ENCODE data around the gene RPS6KA2.
A peak's percentile ranks its signal among the peaks of the same experiment; 100 is the strongest.

The RPS6KA2 gene

DNA sequence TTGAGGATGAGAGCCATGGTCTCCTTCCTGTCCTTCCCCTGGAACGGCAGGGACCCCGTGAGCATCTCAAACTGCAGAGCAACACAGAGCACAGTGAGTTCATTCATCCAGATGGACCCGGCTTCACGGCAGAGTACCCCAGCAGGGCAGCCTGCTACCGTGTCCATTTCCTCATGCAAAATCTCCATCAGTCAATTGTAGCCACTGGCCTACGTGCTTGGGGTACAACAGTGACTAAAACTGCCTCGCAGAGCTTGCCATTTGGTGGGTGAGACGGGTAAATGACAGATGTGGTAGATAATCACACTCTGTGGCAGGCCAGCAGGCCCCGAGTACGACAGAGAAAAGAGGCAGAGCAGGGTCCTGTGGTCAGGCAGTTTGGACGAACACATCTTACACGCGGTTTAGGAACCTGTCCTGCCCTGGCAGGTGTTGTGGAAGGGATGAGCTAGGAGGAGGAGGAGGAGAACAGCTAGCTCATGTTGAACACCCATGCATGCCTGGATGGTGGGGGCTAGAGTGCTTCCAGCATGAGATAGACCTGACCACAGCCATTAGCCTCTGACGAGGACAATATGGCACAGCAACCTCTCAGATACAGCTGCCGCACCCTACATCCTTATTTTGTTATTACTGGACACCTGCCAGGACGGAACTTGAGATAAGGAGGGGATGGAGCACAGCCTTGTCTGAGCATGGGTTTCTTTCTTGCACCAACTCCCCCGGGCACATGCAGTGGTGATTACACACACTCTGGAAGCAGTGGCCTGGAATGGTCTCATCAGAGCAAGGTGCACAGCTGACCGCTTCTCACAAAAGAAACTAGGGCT is 136.2 kb downstream of the RPS6KA2 start:
- Histone ChIP-seq H3K27me3 (ENCODE audit: control insufficient read depth, insufficient read depth, low read length) (no peaks in the 10 kb centered on the region), H3K4me1 (ENCODE audit: control insufficient read depth, insufficient read depth, low read length) (peaks cover 9% of the 10 kb centered on the region), H3K36me3 (ENCODE audit: control insufficient read depth, insufficient read depth, low read length) (no peaks in the 10 kb centered on the region), H3K9ac (ENCODE audit: low read length) (no peak overlapping the region), H3K4me3 (ENCODE audit: low read length) (no peak overlapping the region), H3K9me3 (ENCODE audit: control insufficient read depth, low read length) (peaks cover 4% of the 10 kb centered on the region)

- Histone ChIP-seq H3K9ac (ENCODE audit: low read length) (no peak overlapping the region), H3K9me3 (ENCODE audit: control insufficient read depth, low read length) (peaks cover 4% of the 10 kb centered on the region), H3K4me1 (ENCODE audit: control insufficient read depth, insufficient read depth, low read length) (peaks cover 9% of the 10 kb centered on the region), H3K4me3 (ENCODE audit: low read length) (no peak overlapping the region), H3K36me3 (ENCODE audit: control insufficient read depth, insufficient read depth, low read length) (no peaks in the 10 kb centered on the region), H3K27me3 (ENCODE audit: control insufficient read depth, insufficient read depth, low read length) (no peaks in the 10 kb centered on the region)
Measured at GRCh38 chr6:166489301-166490155, 137.5 kb downstream of the RPS6KA2 start.

DNA sequence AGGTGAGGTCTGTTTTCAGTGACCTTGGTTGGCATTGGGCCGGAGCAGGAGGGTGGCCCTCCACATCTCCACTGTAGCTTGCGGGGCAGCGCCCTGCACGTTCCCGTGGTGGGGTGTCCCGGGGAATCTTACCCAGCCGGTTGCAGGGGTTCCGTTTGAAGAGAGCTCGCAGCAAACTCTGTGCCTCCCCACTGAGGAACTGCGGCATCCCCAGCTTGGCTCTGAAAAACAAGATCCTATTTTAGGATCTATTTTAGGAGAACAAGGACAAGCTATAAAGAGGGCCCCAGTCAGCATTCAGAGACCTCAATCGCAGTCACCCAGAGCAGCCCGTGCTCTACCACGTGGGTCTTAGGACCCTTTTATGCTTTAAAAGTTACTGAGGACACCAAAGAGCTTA is 138.3 kb downstream of the RPS6KA2 start:
- H3K27me3 ChIP-seq (ENCODE audit: control insufficient read depth, insufficient read depth, low read length), result no peaks in the 10 kb centered on the region
- H3K4me3 ChIP-seq (ENCODE audit: low read length), result no peak overlapping the region
- H3K9me3 ChIP-seq (ENCODE audit: control insufficient read depth, low read length), result peaks cover 4% of the 10 kb centered on the region
- H3K9ac ChIP-seq (ENCODE audit: low read length), result peak overlapping the region; percentile 9
- H3K36me3 ChIP-seq (ENCODE audit: control insufficient read depth, insufficient read depth, low read length), result no peaks in the 10 kb centered on the region
- peaks cover 9% of the 10 kb centered on the region for H3K4me1 ChIP-seq (ENCODE audit: control insufficient read depth, insufficient read depth, low read length)

GRCh38 chr6:166488076-166488685 is 138.9 kb downstream of the RPS6KA2 start:
- Histone ChIP-seq H3K9ac (ENCODE audit: low read length) (peak overlapping the region; percentile 9), H3K4me3 (ENCODE audit: low read length) (no peak overlapping the region), H3K4me1 (ENCODE audit: control insufficient read depth, insufficient read depth, low read length) (peaks cover 9% of the 10 kb centered on the region), H3K27me3 (ENCODE audit: control insufficient read depth, insufficient read depth, low read length) (no peaks in the 10 kb centered on the region), H3K36me3 (ENCODE audit: control insufficient read depth, insufficient read depth, low read length) (no peaks in the 10 kb centered on the region), H3K9me3 (ENCODE audit: control insufficient read depth, low read length) (peaks cover 4% of the 10 kb centered on the region)

- Histone ChIP-seq H3K4me3 (ENCODE audit: low read length) (no peak overlapping the region), H3K9me3 (ENCODE audit: control insufficient read depth, low read length) (peaks cover 4% of the 10 kb centered on the region), H3K9ac (ENCODE audit: low read length) (no peak overlapping the region), H3K27me3 (ENCODE audit: control insufficient read depth, insufficient read depth, low read length) (no peaks in the 10 kb centered on the region), H3K4me1 (ENCODE audit: control insufficient read depth, insufficient read depth, low read length) (peaks cover 9% of the 10 kb centered on the region), H3K36me3 (ENCODE audit: control insufficient read depth, insufficient read depth, low read length) (no peaks in the 10 kb centered on the region)
Measured at GRCh38 chr6:166487148-166487547, 139.9 kb downstream of the RPS6KA2 start.

- Histone ChIP-seq H3K9ac (ENCODE audit: low read length) (no peak overlapping the region), H3K27me3 (ENCODE audit: control insufficient read depth, insufficient read depth, low read length) (no peaks in the 10 kb centered on the region), H3K4me1 (ENCODE audit: control insufficient read depth, insufficient read depth, low read length) (peaks cover 9% of the 10 kb centered on the region), H3K4me3 (ENCODE audit: low read length) (no peak overlapping the region), H3K36me3 (ENCODE audit: control insufficient read depth, insufficient read depth, low read length) (no peaks in the 10 kb centered on the region), H3K9me3 (ENCODE audit: control insufficient read depth, low read length) (peaks cover 4% of the 10 kb centered on the region)
Measured at GRCh38 chr6:166486536-166486880, 140.5 kb downstream of the RPS6KA2 start.

DNA sequence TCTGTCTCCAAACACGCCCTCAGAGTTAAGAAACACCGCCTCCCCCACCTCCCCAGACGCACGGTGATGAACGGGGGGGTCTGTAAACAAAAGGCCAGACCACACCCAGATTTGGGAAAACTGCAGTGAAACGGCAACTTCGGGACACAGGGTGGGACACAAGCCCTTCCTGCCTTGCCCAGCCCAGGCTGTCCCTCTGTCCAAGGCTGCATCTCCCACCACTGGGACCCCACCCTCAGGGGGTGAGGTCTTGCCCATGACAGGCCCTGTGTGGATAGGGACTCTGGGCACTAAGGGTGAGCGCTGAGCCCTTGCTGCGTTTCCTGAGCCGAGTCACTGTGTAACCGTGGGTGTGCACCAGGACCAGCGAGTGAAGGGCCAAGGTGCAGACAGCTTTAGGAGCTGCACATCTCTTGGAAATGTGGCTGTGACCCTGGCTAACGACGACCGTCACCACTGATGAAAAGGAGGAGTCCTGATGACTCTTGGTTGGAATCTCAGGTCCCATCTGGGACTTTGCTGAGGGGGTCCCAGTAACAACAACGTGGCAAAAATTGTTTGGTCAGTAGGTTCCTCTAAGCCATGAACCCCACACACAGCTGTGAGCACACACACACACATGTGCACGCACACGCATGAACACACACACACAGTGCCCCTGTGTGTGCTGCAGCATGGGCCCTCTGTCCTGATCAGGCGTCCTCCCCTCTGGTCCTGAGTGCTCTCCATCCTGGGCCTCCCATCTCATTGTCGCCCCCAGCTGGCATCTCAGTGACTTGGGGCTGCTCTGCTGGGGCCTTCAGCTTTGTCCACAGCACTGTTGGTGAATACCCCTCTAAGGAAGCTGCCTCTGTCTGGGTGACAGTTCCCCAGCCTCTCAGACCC is 141.2 kb downstream of the RPS6KA2 start:
- no peak overlapping the region for H3K9ac ChIP-seq (ENCODE audit: low read length)
- no peaks in the 10 kb centered on the region for H3K27me3 ChIP-seq (ENCODE audit: control insufficient read depth, insufficient read depth, low read length)
- peaks cover under 1% of the 10 kb centered on the region for H3K9me3 ChIP-seq (ENCODE audit: control insufficient read depth, low read length)
- no peak overlapping the region for H3K4me3 ChIP-seq (ENCODE audit: low read length)
- H3K4me1 ChIP-seq (ENCODE audit: control insufficient read depth, insufficient read depth, low read length), result peaks cover 5% of the 10 kb centered on the region
- H3K36me3 ChIP-seq (ENCODE audit: control insufficient read depth, insufficient read depth, low read length), result no peaks in the 10 kb centered on the region

- no peaks in the 10 kb centered on the region for H3K27me3 ChIP-seq (ENCODE audit: control insufficient read depth, insufficient read depth, low read length)
- H3K9me3 ChIP-seq (ENCODE audit: control insufficient read depth, low read length), result no peaks in the 10 kb centered on the region
- H3K36me3 ChIP-seq (ENCODE audit: control insufficient read depth, insufficient read depth, low read length), result no peaks in the 10 kb centered on the region
- no peak overlapping the region for H3K9ac ChIP-seq (ENCODE audit: low read length)
- H3K4me3 ChIP-seq (ENCODE audit: low read length), result no peak overlapping the region
- no peaks in the 10 kb centered on the region for H3K4me1 ChIP-seq (ENCODE audit: control insufficient read depth, insufficient read depth, low read length)
Measured at GRCh38 chr6:166484863-166485262, 142.2 kb downstream of the RPS6KA2 start.

DNA sequence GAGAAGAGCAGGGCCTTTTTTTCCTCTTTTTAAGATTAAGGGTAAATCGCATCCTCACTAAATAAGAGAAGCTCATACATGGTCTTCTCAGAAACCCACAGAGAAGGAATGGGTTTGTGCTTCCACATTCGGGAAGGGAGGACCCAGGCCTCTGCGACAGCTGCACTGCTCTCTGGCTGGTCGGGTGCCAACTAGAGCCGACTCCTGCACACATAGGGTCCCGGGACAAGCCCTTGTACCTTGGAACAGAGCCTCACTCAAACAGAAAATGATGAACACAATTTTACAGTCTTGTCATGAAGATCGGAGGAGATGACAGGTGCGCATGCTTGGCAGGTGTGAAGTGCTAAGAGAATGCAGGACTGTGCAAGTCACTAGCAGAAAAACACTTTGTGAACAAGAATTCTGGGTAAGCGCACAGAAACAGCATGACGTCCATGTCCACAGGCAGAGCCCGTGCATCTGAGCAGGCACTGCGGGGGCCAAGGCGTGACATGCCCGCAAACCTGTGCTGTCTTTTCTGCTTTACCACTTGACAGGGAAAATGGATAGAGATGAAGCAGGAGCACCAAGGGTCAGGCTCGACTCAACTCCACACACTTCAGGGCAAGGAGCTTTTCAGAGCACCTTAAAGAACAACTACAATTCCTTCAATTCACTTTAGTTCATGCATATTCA is 143.3 kb downstream of the RPS6KA2 start:
- no peak overlapping the region for H3K9ac ChIP-seq (ENCODE audit: low read length)
- H3K36me3 ChIP-seq (ENCODE audit: control insufficient read depth, insufficient read depth, low read length), result no peaks in the 10 kb centered on the region
- H3K4me1 ChIP-seq (ENCODE audit: control insufficient read depth, insufficient read depth, low read length), result no peaks in the 10 kb centered on the region
- no peaks in the 10 kb centered on the region for H3K9me3 ChIP-seq (ENCODE audit: control insufficient read depth, low read length)
- no peaks in the 10 kb centered on the region for H3K27me3 ChIP-seq (ENCODE audit: control insufficient read depth, insufficient read depth, low read length)
- H3K4me3 ChIP-seq (ENCODE audit: low read length), result no peak overlapping the region

GRCh38 chr6:166483026-166483425 is 144.0 kb downstream of the RPS6KA2 start:
- Histone ChIP-seq H3K9ac (ENCODE audit: low read length) (no peak overlapping the region), H3K36me3 (ENCODE audit: control insufficient read depth, insufficient read depth, low read length) (no peaks in the 10 kb centered on the region), H3K4me3 (ENCODE audit: low read length) (no peak overlapping the region), H3K27me3 (ENCODE audit: control insufficient read depth, insufficient read depth, low read length) (no peaks in the 10 kb centered on the region), H3K9me3 (ENCODE audit: control insufficient read depth, low read length) (no peaks in the 10 kb centered on the region), H3K4me1 (ENCODE audit: control insufficient read depth, insufficient read depth, low read length) (no peaks in the 10 kb centered on the region)
